ENCODE results near the gene CRACR2A.

DNA sequence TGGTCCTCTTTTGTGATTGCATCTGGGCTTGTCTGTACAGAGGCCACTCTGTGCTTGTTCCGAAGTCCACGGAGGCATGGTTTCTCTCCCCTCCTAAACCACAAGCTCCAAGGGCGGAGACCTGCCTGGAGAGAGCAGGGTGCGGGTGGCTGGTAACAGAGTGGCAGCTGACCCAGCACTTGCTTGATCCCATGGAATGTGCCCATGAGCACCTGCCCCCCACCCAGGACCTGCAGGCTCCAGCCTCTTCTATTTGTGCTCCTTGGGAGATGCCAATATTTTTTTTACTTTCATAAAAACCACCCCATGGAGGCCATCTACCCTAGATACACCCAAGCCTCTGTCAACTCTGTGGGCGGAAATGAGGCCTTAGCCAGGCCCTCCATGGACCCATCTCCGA lies 157.2 kb downstream of the CRACR2A start:
- TF ChIP-seq, protein P1, sequence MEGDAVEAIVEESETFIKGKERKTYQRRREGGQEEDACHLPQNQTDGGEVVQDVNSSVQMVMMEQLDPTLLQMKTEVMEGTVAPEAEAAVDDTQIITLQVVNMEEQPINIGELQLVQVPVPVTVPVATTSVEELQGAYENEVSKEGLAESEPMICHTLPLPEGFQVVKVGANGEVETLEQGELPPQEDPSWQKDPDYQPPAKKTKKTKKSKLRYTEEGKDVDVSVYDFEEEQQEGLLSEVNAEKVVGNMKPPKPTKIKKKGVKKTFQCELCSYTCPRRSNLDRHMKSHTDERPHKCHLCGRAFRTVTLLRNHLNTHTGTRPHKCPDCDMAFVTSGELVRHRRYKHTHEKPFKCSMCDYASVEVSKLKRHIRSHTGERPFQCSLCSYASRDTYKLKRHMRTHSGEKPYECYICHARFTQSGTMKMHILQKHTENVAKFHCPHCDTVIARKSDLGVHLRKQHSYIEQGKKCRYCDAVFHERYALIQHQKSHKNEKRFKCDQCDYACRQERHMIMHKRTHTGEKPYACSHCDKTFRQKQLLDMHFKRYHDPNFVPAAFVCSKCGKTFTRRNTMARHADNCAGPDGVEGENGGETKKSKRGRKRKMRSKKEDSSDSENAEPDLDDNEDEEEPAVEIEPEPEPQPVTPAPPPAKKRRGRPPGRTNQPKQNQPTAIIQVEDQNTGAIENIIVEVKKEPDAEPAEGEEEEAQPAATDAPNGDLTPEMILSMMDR (IDR thresholded peaks at IDR 0.05): no peak
- TF ChIP-seq POLR2A (IDR thresholded peaks at IDR 0.05): no peak

Measured in right lobe of liver (tissue), 4 donors.